H1 (cell line): ENCODE measurements around the gene SLC25A40. TPM values are rescaled to one million over a fixed set of nuclear protein-coding genes. Genes with fewer than 3 reads are reported as not detected.

ENCODE experiments used
- CTCF ChIA-PET: fragments of 300-600 bp; sonication (Branson Sonifier 250); formaldehyde crosslinking; loops from one replicate; lab custom pipeline; 2021; ENCODE audit not compliant: partially characterized antibody; lab: Charles Lee
- POLR2A ChIA-PET: fragments of 300-600 bp; sonication (Branson Sonifier 250); formaldehyde crosslinking; loops from one replicate; lab custom pipeline; 2021; ENCODE audit warnings: inconsistent platforms; ENCODE audit not compliant: partially characterized antibody; lab: Charles Lee
- DNase-seq, 2 experiments: peaks; one replicate each; pipeline versions ENCODE4 v3.0.0 to v3.0.0-alpha.2; 2010 to 2022; ENCODE audit warnings: low spot score in 2 of 2, low read depth in 1 of 2, mixed read lengths in 1 of 2
- FAIRE-seq: peaks from 2 replicates; lab custom pipeline; 2011; peaks lifted over from hg19 to GRCh38; lab: Jason Lieb, UNC
- H2AFZ ChIP-seq: 2 replicates; pipeline ENCODE4 v1.8.1; 2012; ENCODE audit warnings: low read length, inconsistent platforms
- H2AK5ac ChIP-seq: 2 replicates; pipeline ENCODE4 v1.6.1; 2013; ENCODE audit warnings: low read depth, low read length
- H2BK120ac ChIP-seq: replicated peaks from 2 replicates; pipeline ENCODE3; 2013; ENCODE audit warnings: low read depth, low read length, inconsistent platforms
- H2BK12ac ChIP-seq: 2 replicates; pipeline ENCODE4 v1.6.1; 2013; ENCODE audit warnings: low read depth, low read length
- H2BK15ac ChIP-seq: 2 replicates; pipeline ENCODE4 v1.6.1; 2013; ENCODE audit warnings: low read length
- H2BK20ac ChIP-seq: 2 replicates; pipeline ENCODE4 v1.6.1; 2013; ENCODE audit warnings: low read length
- H2BK5ac ChIP-seq: 2 replicates; pipeline ENCODE4 v1.6.1; 2013; ENCODE audit warnings: low read depth, low read length
- H3K14ac ChIP-seq: 2 replicates; pipeline ENCODE4 v1.6.1; 2013; ENCODE audit warnings: inconsistent platforms; ENCODE audit not compliant: insufficient read length
- H3K18ac ChIP-seq: 2 replicates; pipeline ENCODE4 v1.6.1; 2013; ENCODE audit warnings: low read length; ENCODE audit errors: extremely low read depth
- H3K23ac ChIP-seq: 2 replicates; pipeline ENCODE4 v1.6.1; 2013; ENCODE audit warnings: inconsistent platforms; ENCODE audit not compliant: insufficient read length
- H3K23me2 ChIP-seq: 2 replicates; pipeline ENCODE4 v1.6.1; 2013; ENCODE audit warnings: low read depth, low read length
- H3K27ac ChIP-seq: 2 replicates; pipeline ENCODE4 v1.6.1; 2011; ENCODE audit warnings: low read depth, low read length, inconsistent platforms
- H3K27me3 ChIP-seq, 4 experiments: replicated peaks in 1 of 4; 1 replicate in 1 of 4; 2 replicates in 3 of 4; pipeline versions ENCODE4 v1.6.1 to v1.8.1; 2011 to 2013; ENCODE audit warnings: low read length in 3 of 4, mild to moderate bottlenecking in 3 of 4, inconsistent platforms in 2 of 4, mixed read lengths in 2 of 4, moderate library complexity in 1 of 4; ENCODE audit not compliant: control insufficient read depth in 3 of 4, insufficient read depth in 3 of 4; ENCODE audit errors: extremely low read depth in 1 of 4
- H3K36me3 ChIP-seq, 4 experiments: 2 replicates each; pipeline versions ENCODE4 v1.6.1 to v1.8.1; 2011 to 2013; ENCODE audit warnings: mild to moderate bottlenecking in 4 of 4, low read length in 3 of 4, moderate library complexity in 2 of 4, control low read depth in 1 of 4, inconsistent platforms in 1 of 4; ENCODE audit not compliant: insufficient read depth in 4 of 4, control insufficient read depth in 2 of 4
- H3K4ac ChIP-seq: replicated peaks from 2 replicates; pipeline ENCODE3; 2013; ENCODE audit warnings: low read length, low read depth, mixed read lengths, inconsistent platforms; ENCODE audit not compliant: insufficient read length
- H3K4me1 ChIP-seq, 4 experiments: replicated peaks in 1 of 4; 1 replicate in 1 of 4; 2 replicates in 3 of 4; pipeline versions ENCODE4 v1.6.1 to v1.8.1; 2011 to 2013; ENCODE audit warnings: low read length in 3 of 4, inconsistent platforms in 2 of 4, mixed read lengths in 1 of 4; ENCODE audit not compliant: insufficient read depth in 4 of 4, control insufficient read depth in 3 of 4
- H3K4me2 ChIP-seq, 2 experiments: 2 replicates each; pipeline versions ENCODE4 v1.6.1 to v1.8.1; 2011 to 2013; ENCODE audit warnings: low read depth in 2 of 2, low read length in 2 of 2, control low read depth in 1 of 2, inconsistent platforms in 1 of 2, mild to moderate bottlenecking in 1 of 2; ENCODE audit not compliant: insufficient read depth in 1 of 2
- H3K4me3 ChIP-seq, 4 experiments: fragments of 200-600, 300-600 bp in 1 of 4; sonication (generic), shearing (Covaris generic), sonication (Bioruptor Twin) in 1 of 4; 2 replicates each; pipeline versions ENCODE4 v1.5.1 to v1.8.1; 2011 to 2016; ENCODE audit warnings: low read length in 4 of 4, low read depth in 3 of 4, control low read depth in 2 of 4, inconsistent platforms in 2 of 4, mild to moderate bottlenecking in 2 of 4, mixed read lengths in 1 of 4, moderate library complexity in 1 of 4; ENCODE audit not compliant: insufficient read depth in 2 of 4; ENCODE audit errors: extremely low read depth in 1 of 4
- H3K56ac ChIP-seq: replicated peaks from 2 replicates; pipeline ENCODE3; 2013; ENCODE audit warnings: low read depth, mild to moderate bottlenecking, mixed read lengths, low read length, inconsistent platforms; ENCODE audit not compliant: insufficient read length
- H3K79me1 ChIP-seq: 2 replicates; pipeline ENCODE4 v1.6.1; 2013; ENCODE audit warnings: low read depth, low read length, control low read depth
- H3K79me2 ChIP-seq, 2 experiments: 2 replicates each; pipeline versions ENCODE4 v1.6.1 to v1.8.1; 2012 to 2013; ENCODE audit warnings: low read length in 2 of 2, mild to moderate bottlenecking in 2 of 2, inconsistent platforms in 1 of 2; ENCODE audit not compliant: insufficient read depth in 2 of 2, control insufficient read depth in 1 of 2
- H3K9ac ChIP-seq, 4 experiments: replicated peaks in 1 of 4; 1 replicate in 1 of 4; 2 replicates in 3 of 4; pipeline versions ENCODE4 v1.6.1 to v1.8.1; 2011 to 2013; ENCODE audit warnings: low read depth in 3 of 4, low read length in 3 of 4, control low read depth in 2 of 4, mild to moderate bottlenecking in 2 of 4, moderate library complexity in 2 of 4, inconsistent platforms in 1 of 4; ENCODE audit errors: extremely low read depth in 1 of 4
- H3K9me3 ChIP-seq, 2 experiments: 2 replicates each; pipeline versions ENCODE4 v1.6.1 to v1.8.1; 2012 to 2013; ENCODE audit warnings: mild to moderate bottlenecking in 2 of 2, moderate library complexity in 2 of 2, control low read depth in 1 of 2, inconsistent platforms in 1 of 2, low read depth in 1 of 2, low read length in 1 of 2, mixed read lengths in 1 of 2; ENCODE audit not compliant: insufficient read depth in 2 of 2
- H4K20me1 ChIP-seq, 2 experiments: replicated peaks in 1 of 2; 2 replicates each; pipeline versions ENCODE3 to v1.8.1; 2011 to 2013; ENCODE audit warnings: inconsistent platforms in 2 of 2, low read length in 2 of 2, mild to moderate bottlenecking in 1 of 2; ENCODE audit not compliant: insufficient read depth in 2 of 2, control insufficient read depth in 1 of 2
- H4K5ac ChIP-seq: 2 replicates; pipeline ENCODE4 v1.6.1; 2013; ENCODE audit warnings: low read length, low read depth, mixed read lengths, inconsistent platforms; ENCODE audit not compliant: insufficient read length
- H4K8ac ChIP-seq: 2 replicates; pipeline ENCODE4 v1.8.0; 2013; ENCODE audit warnings: mild to moderate bottlenecking, moderate library complexity, low read length, inconsistent platforms; ENCODE audit not compliant: insufficient read depth; ENCODE audit errors: extremely low read depth
- H4K91ac ChIP-seq: replicated peaks from 2 replicates; pipeline ENCODE3; 2013; ENCODE audit warnings: low read length, mixed read lengths, inconsistent platforms; ENCODE audit not compliant: insufficient read length
- CBX5 ChIP-seq: fragments of 300-800, 300-1000 bp; sonication (generic); IDR thresholded peaks from 2 replicates; pipeline ENCODE4 v1.7.1; 2016; ENCODE audit warnings: antibody characterized with exemption, low read length, low read depth
- CHD2 ChIP-seq: IDR thresholded peaks from 2 replicates; pipeline ENCODE4 v1.6.1; 2012; ENCODE audit warnings: low read length, improper control_type of control experiment
- CTBP2 ChIP-seq: IDR thresholded peaks from 2 replicates; pipeline ENCODE4 v1.7.0; 2011; ENCODE audit warnings: borderline replicate concordance, mild to moderate bottlenecking, moderate library complexity, mixed read lengths, low read length; ENCODE audit not compliant: insufficient read depth, insufficient read length
- E2F6 ChIP-seq: IDR thresholded peaks from 2 replicates; pipeline ENCODE4 v1.6.1; 2012; ENCODE audit warnings: inconsistent platforms
- EZH2 ChIP-seq: fragments of 200-600 bp; sonication (generic); IDR thresholded peaks from 2 replicates; pipeline ENCODE4 v1.7.1; 2012; ENCODE audit warnings: low read depth, mild to moderate bottlenecking, moderate library complexity, low read length, inconsistent platforms; ENCODE audit not compliant: severe bottlenecking
- GABPA ChIP-seq: IDR thresholded peaks from 2 replicates; pipeline ENCODE4 v1.6.1; 2011; ENCODE audit warnings: mild to moderate bottlenecking, low read length, moderate library complexity, borderline replicate concordance; ENCODE audit not compliant: insufficient read depth
- KDM4A ChIP-seq: IDR thresholded peaks from one replicate; pipeline ENCODE4 v1.7.1; 2012; ENCODE audit warnings: low read depth, mild to moderate bottlenecking, moderate library complexity, low read length, inconsistent platforms; ENCODE audit not compliant: severe bottlenecking
- MAFK ChIP-seq: IDR thresholded peaks from 2 replicates; pipeline ENCODE4 v1.6.1; 2012; ENCODE audit warnings: low read depth, mild to moderate bottlenecking, improper control_type of control experiment, low read length
- NRF1 ChIP-seq: IDR thresholded peaks from 2 replicates; pipeline ENCODE4 v1.6.1; 2011; ENCODE audit warnings: mild to moderate bottlenecking, low read depth, low read length, improper control_type of control experiment
- PHF8 ChIP-seq: fragments of 200-600 bp; sonication (generic); conservative IDR thresholded peaks from 2 replicates; pipeline ENCODE4 v1.7.1; 2012; ENCODE audit warnings: low read depth, mild to moderate bottlenecking, inconsistent platforms, low read length, moderate library complexity
- POU5F1 ChIP-seq: IDR thresholded peaks from 2 replicates; pipeline ENCODE4 v1.6.1; 2011; ENCODE audit warnings: low read depth, mild to moderate bottlenecking, low read length, moderate library complexity
- SIRT6 ChIP-seq: IDR thresholded peaks from one replicate; pipeline ENCODE4 v1.7.1; 2012; ENCODE audit warnings: low read length, inconsistent platforms
- SIX5 ChIP-seq: IDR thresholded peaks from 2 replicates; pipeline ENCODE4 v1.6.1; 2011; ENCODE audit warnings: mild to moderate bottlenecking, low read depth, low read length
- SRF ChIP-seq: IDR thresholded peaks from 2 replicates; pipeline ENCODE4 v1.6.1; 2011; ENCODE audit warnings: mild to moderate bottlenecking, low read depth, low read length, moderate library complexity
- WGBS, 2 experiments: shearing (Covaris generic) in 1 of 2; methylation state at CpG; one replicate each; pipeline versions ENCODE4 v1.1.6 to v1.1.7; 2013 to 2015; ENCODE audit warnings: low lambda C conversion rate in 2 of 2, mixed read lengths in 2 of 2, inconsistent platforms in 1 of 2, low coverage in 1 of 2, missing lambda C conversion rate in 1 of 2; ENCODE audit not compliant: insufficient replicate concordance in 2 of 2, insufficient coverage in 1 of 2, insufficient read length in 1 of 2; ENCODE audit errors: extremely low coverage in 1 of 2, missing lambda C conversion rate in 1 of 2; 5-methylcytosine and 5-hydroxymethylcytosine counted together
- polyA plus RNA-seq, 7 experiments: library from polyadenylated mRNA; depleted of rRNA in 3 of 7; stranded (reverse) in 5 of 7; unstranded in 2 of 7; fragments of >200 nt in 5 of 7; fragments of 200-250 nt in 2 of 7; gene quantifications; 1 replicate in 5 of 7; 2 replicates in 1 of 7; 4 replicates in 1 of 7; pipeline versions ENCODE4 v1.2.1 to v1.2.3, GENCODE V29; 2011 to 2013; ENCODE audit warnings: missing spikeins in 2 of 7, mixed read lengths in 2 of 7
- total RNA-seq: library from RNA; stranded (reverse); fragmentation: NEBNext Ultra II Directional; extraction: Animal tissue kit (Norgen Biotek cat#: 25700); gene quantifications from 2 replicates; pipeline ENCODE4 v1.2.1, GENCODE V29; 2021

The SLC25A40 gene
- total and polyA plus RNA-seq, 2 of the 8 experiments (the other 6 are each of a cell fraction or from before 2014, with no cell fraction given), result 6.5 to 17.3 TPM

- Histone ChIP-seq H3K23ac (no peak overlapping the region), H2BK12ac (no peak overlapping the region), H3K79me2 (peaks cover 0 to 7% of the 10 kb centered on the region in 2 experiments; a peak in 1 of 4 replicates), H3K27ac (no peak overlapping the region), H3K4ac (no peak overlapping the region), H3K4me2 (no peak overlapping the region), H2AK5ac (no peak overlapping the region), H4K20me1 (peaks cover 0 to 3% of the 10 kb centered on the region in 2 experiments), H3K4me3 (no peak overlapping the region), H3K4me1 (no peaks in the 10 kb centered on the region), H4K5ac (no peak overlapping the region), H2BK120ac (no peak overlapping the region), H2AFZ (no peak overlapping the region), H2BK5ac (no peak overlapping the region), H3K14ac (no peak overlapping the region), H3K27me3 (no peaks in the 10 kb centered on the region), H3K9me3 (no peaks in the 10 kb centered on the region), H4K8ac (no peak overlapping the region), H4K91ac (no peak overlapping the region), H3K18ac (no peak overlapping the region), H3K79me1 (peaks cover 2% of the 10 kb centered on the region; the same call in 1 of the 2 replicates), H3K56ac (no peak overlapping the region), H2BK15ac (no peak overlapping the region), H2BK20ac (no peak overlapping the region), H3K9ac (no peak overlapping the region), H3K23me2 (no peaks in the 10 kb centered on the region; the same call in 1 of the 2 replicates), H3K36me3 (peaks cover 0 to 72% (median 18%) of the 10 kb centered on the region in 4 experiments; a peak in 5 of 8 replicates)
- POLR2A ChIA-PET, result no interaction called here
- FAIRE-seq, result no peak
- whole genome bisulfite sequencing, 2 experiments, result 98% methylated on average over 2 of the region's 2 CpGs; no CpG with 5 or more reads in 1 of the 2 experiments
- no peak for DNase-seq
- CTCF ChIA-PET, result no interaction called here
- TF ChIP-seq PHF8, result no peak
- no peak for TF ChIP-seq KDM4A
- no peak for TF ChIP-seq CTBP2
- no peak for TF ChIP-seq GABPA
- TF ChIP-seq CHD2, result no peak
- TF ChIP-seq NRF1, result no peak
- TF ChIP-seq SIX5, result no peak
- TF ChIP-seq POU5F1, result no peak
- TF ChIP-seq E2F6, result no peak
- TF ChIP-seq SRF, result no peak
- no peak for TF ChIP-seq SIRT6
- TF ChIP-seq MAFK, result no peak
- no peak for TF ChIP-seq CBX5
- no peak for TF ChIP-seq EZH2
Observed at GRCh38 chr7:87899255-87899654, 23.1 kb upstream of the SLC25A40 start.
